ENCODE measurements around the gene OR52A5. TPM values are rescaled to one million over a fixed set of nuclear protein-coding genes. Genes with fewer than 3 reads are reported as not detected.

The OR52A5 gene
- total RNA-seq, 4 donors from 2014 or later = not detected

GRCh38 chr11:5088556-5088955, 49.6 kb downstream of the OR52A5 start:
- DNase-seq (ENCODE audit: extremely low spot score) = no peak
- Histone ChIP-seq H3K9me3 (no peaks in the 10 kb centered on the region), H3K4me1 (no peaks in the 10 kb centered on the region), H3K27ac (replicated peaks in 1 of 4) (no peak overlapping the region), H3K27me3 (no peaks in the 10 kb centered on the region), H3K4me3 (no peak overlapping the region), H3K36me3 (no peaks in the 10 kb centered on the region)
- TF ChIP-seq, protein P1, sequence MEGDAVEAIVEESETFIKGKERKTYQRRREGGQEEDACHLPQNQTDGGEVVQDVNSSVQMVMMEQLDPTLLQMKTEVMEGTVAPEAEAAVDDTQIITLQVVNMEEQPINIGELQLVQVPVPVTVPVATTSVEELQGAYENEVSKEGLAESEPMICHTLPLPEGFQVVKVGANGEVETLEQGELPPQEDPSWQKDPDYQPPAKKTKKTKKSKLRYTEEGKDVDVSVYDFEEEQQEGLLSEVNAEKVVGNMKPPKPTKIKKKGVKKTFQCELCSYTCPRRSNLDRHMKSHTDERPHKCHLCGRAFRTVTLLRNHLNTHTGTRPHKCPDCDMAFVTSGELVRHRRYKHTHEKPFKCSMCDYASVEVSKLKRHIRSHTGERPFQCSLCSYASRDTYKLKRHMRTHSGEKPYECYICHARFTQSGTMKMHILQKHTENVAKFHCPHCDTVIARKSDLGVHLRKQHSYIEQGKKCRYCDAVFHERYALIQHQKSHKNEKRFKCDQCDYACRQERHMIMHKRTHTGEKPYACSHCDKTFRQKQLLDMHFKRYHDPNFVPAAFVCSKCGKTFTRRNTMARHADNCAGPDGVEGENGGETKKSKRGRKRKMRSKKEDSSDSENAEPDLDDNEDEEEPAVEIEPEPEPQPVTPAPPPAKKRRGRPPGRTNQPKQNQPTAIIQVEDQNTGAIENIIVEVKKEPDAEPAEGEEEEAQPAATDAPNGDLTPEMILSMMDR (IDR thresholded peaks at IDR 0.05) = no peak
- no peak for TF ChIP-seq POLR2A (IDR thresholded peaks at IDR 0.05; ENCODE audit: low read depth)
- no peak for TF ChIP-seq EP300 (IDR thresholded peaks at IDR 0.05)
- no peak for TF ChIP-seq POLR2AphosphoS5 (IDR thresholded peaks at IDR 0.05)
- intact Hi-C loops (cut with DNase I) = no loop called here

DNA sequence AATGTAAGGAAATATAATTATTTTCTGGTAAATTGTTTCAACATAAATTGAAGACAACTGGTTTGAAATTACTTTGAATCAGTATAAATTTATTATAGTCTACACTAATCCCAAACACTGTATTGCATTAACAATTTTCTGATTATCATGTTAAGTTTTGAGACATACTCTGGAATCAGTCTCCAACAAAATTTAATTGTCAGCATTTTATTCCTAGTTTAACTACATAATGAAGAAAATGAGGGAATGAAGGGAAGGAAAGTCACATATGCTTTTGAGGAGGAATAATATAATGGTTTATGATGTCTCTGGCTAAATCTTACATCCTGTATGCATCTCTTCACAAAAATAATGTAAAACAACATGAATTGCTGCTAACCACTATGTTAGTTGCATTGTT, 54.6 kb downstream of the OR52A5 start:
- H3K4me3 ChIP-seq = no peak overlapping the region
- DNase-seq (ENCODE audit: extremely low spot score) = no peak
- intact Hi-C loops (cut with DNase I) = no loop called here
- no peaks in the 10 kb centered on the region for H3K4me1 ChIP-seq
- H3K9me3 ChIP-seq = no peaks in the 10 kb centered on the region
- H3K27me3 ChIP-seq = no peaks in the 10 kb centered on the region
- H3K36me3 ChIP-seq = no peaks in the 10 kb centered on the region
- TF ChIP-seq POLR2AphosphoS5 (IDR thresholded peaks at IDR 0.05) (no peak), EP300 (IDR thresholded peaks at IDR 0.05) (no peak), POLR2A (IDR thresholded peaks at IDR 0.05; ENCODE audit: low read depth) (no peak)
- TF ChIP-seq, protein P1 (IDR thresholded peaks at IDR 0.05) = no peak
- no peak overlapping the region for H3K27ac ChIP-seq (replicated peaks in 1 of 4)

DNA sequence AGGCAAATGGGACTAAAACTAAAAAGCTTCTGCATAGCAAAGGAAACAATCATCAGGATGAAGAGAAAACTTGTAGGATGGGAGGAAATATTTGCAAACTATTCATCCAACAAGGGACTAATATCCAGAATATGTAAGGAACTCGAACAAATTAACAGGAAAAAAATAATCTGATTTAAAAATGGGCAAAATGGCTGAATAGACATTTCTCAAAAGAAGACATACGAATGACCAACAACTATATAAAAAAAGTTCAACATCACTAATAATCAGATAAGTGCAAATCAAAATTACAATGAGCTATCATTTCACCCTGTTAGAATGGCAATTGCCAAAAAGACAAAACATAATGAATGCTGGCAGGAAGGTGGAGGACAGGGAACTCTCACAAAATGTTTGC, 56.8 kb downstream of the OR52A5 start:
- no peaks in the 10 kb centered on the region for H3K9me3 ChIP-seq
- no peak overlapping the region for H3K27ac ChIP-seq (replicated peaks in 1 of 4)
- H3K27me3 ChIP-seq = no peaks in the 10 kb centered on the region
- intact Hi-C loops (cut with DNase I) = no loop called here
- TF ChIP-seq POLR2AphosphoS5 (IDR thresholded peaks at IDR 0.05) (no peak), EP300 (IDR thresholded peaks at IDR 0.05) (no peak), POLR2A (IDR thresholded peaks at IDR 0.05; ENCODE audit: low read depth) (no peak)
- TF ChIP-seq, protein P1 (IDR thresholded peaks at IDR 0.05) = no peak
- H3K36me3 ChIP-seq = no peaks in the 10 kb centered on the region
- DNase-seq (ENCODE audit: extremely low spot score) = no peak
- H3K4me3 ChIP-seq = no peak overlapping the region
- WGBS = 76% methylated on average over 2 of the region's 2 CpGs
- no peaks in the 10 kb centered on the region for H3K4me1 ChIP-seq

Other genes starting within 250 kb of the OR52A5 start
- not detected for gene OR51A7, start 234.6 kb downstream of the OR52A5 start, total RNA-seq
- not detected for gene OR51G2, start 219.0 kb downstream of the OR52A5 start, total RNA-seq
- not detected for gene OR51G1, start 214.0 kb downstream of the OR52A5 start, total RNA-seq
- not detected for gene OR51A4, start 190.8 kb downstream of the OR52A5 start, total RNA-seq
- not detected for gene OR51A2, start 182.6 kb downstream of the OR52A5 start, total RNA-seq
- gene OR51L1, start 143.5 kb downstream of the OR52A5 start, total RNA-seq = not detected
- gene OR52J3, start 91.8 kb downstream of the OR52A5 start, total RNA-seq = not detected
- not detected for gene OR52E2, start 78.7 kb downstream of the OR52A5 start, total RNA-seq
- not detected for gene OR52E1, start 68.8 kb downstream of the OR52A5 start, total RNA-seq
- not detected for gene OR52A1, start 16.4 kb upstream of the OR52A5 start, total RNA-seq
- gene OR51V1, start 62.3 kb upstream of the OR52A5 start, total RNA-seq = not detected
- 1,000 to 10,000 TPM in 1 of 4 donors, 100 to 1,000 TPM in 1, 10 to 100 TPM in 1, 1 to 10 TPM in 1; 6.6 to 2,785 (median 163) TPM for gene HBB, start 88.7 kb upstream of the OR52A5 start, total RNA-seq
- 1 to 10 TPM in 1 of 4 donors, not detected in 3; 4.3 TPM for gene HBD, start 96.1 kb upstream of the OR52A5 start, total RNA-seq
- gene HBG1, start 111.5 kb upstream of the OR52A5 start, total RNA-seq = not detected
- gene HBG2, start 116.4 kb upstream of the OR52A5 start, total RNA-seq = not detected
- gene HBE1, start 131.6 kb upstream of the OR52A5 start, total RNA-seq = not detected
- gene OR51B4, start 163.6 kb upstream of the OR52A5 start, total RNA-seq = not detected
- not detected for gene OR51B2, start 185.9 kb upstream of the OR52A5 start, total RNA-seq
- gene OR51B5, start 205.2 kb upstream of the OR52A5 start, total RNA-seq = not detected
- gene OR51B6, start 213.2 kb upstream of the OR52A5 start, total RNA-seq = not detected
- gene OR51M1, start 245.5 kb upstream of the OR52A5 start, total RNA-seq = not detected